NB4 (cell line): ENCODE results near the gene AK9.

Experiments
- DNase-seq: peaks from one replicate; pipeline ENCODE4 v3.0.0; 2010; ENCODE audit warnings: low read depth
- H3K4me3 ChIP-seq: one replicate; pipeline ENCODE4 v1.5.1; 2011; ENCODE audit warnings: mild to moderate bottlenecking, low read depth, low read length, moderate library complexity
- MYC ChIP-seq: IDR thresholded peaks from 2 replicates; pipeline ENCODE4 v1.6.1; 2011; ENCODE audit warnings: low read depth, low read length
- POLR2A ChIP-seq: IDR thresholded peaks from 2 replicates; pipeline ENCODE4 v1.6.1; 2011; ENCODE audit warnings: mild to moderate bottlenecking; ENCODE audit not compliant: insufficient read length; ENCODE audit errors: extremely low read depth
- TF ChIP-seq, protein P1 (sequence below): IDR thresholded peaks from 2 replicates; pipeline ENCODE4 v1.6.1; 2011; ENCODE audit warnings: low read depth, low read length
- TF ChIP-seq, protein P2 (sequence below): IDR thresholded peaks from one replicate; pipeline ENCODE4 v1.5.1; 2012; ENCODE audit warnings: low read depth, low read length

AK9 gene

DNA sequence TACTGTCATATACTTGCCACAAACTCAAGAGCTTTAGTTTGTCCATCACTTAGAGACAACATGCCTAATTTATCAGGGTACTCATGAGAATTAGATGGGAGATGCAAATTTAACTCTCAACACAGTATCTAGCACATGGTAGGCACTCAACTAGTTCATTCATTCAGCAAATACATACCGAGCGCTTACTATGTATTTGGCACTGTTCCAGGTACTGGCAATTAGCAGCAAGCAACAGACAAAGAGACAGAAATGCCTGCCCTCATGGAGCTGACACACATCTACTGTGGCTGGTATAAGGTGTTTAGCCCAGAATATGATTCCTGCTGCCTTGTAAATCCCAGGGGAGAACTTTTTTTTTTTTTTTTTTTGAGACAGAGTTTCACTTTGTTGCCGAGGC is 240.2 kb downstream of the AK9 start:
- no peak overlapping the region for H3K4me3 ChIP-seq
- TF ChIP-seq, protein P1, sequence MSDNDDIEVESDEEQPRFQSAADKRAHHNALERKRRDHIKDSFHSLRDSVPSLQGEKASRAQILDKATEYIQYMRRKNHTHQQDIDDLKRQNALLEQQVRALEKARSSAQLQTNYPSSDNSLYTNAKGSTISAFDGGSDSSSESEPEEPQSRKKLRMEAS: no peak
- TF ChIP-seq, protein P2, sequence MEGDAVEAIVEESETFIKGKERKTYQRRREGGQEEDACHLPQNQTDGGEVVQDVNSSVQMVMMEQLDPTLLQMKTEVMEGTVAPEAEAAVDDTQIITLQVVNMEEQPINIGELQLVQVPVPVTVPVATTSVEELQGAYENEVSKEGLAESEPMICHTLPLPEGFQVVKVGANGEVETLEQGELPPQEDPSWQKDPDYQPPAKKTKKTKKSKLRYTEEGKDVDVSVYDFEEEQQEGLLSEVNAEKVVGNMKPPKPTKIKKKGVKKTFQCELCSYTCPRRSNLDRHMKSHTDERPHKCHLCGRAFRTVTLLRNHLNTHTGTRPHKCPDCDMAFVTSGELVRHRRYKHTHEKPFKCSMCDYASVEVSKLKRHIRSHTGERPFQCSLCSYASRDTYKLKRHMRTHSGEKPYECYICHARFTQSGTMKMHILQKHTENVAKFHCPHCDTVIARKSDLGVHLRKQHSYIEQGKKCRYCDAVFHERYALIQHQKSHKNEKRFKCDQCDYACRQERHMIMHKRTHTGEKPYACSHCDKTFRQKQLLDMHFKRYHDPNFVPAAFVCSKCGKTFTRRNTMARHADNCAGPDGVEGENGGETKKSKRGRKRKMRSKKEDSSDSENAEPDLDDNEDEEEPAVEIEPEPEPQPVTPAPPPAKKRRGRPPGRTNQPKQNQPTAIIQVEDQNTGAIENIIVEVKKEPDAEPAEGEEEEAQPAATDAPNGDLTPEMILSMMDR: no peak
- no peak for TF ChIP-seq MYC
- DNase-seq: no peak

DNA sequence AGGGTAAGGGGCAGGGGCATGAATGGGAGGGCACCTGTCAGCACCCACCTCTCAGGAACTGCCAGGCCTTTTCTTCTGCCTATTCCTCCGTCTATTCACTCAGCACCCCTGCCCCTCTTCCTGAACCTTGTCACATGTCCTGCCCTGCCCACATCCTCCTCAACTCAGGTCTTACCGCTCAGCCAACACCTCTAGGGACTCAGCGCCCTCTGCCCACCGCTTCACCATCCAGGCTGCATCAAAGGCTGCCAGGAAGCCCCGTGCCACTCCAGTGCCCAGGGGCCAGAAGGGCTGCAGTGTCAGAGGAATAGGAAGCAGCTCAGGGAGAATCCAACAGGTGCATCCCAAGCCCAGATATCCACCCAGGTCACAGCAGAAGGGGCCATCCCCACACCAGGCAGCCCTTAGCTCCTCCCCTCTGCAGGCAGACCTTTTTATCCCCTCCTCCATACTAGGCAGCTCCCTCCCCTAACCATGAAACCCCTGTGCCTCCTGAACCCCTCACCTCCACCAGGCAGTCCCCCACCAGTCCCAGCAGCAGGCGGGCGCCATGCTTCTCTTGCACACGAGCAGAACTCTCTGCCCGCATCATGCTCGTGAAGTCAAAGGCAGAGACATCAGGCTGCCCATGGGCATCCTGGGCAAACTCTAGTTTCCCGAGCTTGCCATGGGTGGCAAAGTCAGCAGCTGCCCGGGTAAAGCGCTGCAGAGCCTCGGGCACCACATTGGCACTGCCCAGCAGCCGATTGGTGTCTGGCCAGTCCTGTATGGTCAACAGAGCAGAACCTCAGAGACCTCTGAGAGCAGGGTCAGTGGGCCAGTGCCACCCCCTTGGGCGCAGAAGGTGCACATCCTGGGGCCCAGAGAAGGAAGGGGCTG is 241.0 kb downstream of the AK9 start:
- TF ChIP-seq MYC (no peak), POLR2A (no peak)
- TF ChIP-seq, protein P1: no peak
- TF ChIP-seq, protein P2: no peak
- no peak for DNase-seq
- no peak overlapping the region for H3K4me3 ChIP-seq

DNA sequence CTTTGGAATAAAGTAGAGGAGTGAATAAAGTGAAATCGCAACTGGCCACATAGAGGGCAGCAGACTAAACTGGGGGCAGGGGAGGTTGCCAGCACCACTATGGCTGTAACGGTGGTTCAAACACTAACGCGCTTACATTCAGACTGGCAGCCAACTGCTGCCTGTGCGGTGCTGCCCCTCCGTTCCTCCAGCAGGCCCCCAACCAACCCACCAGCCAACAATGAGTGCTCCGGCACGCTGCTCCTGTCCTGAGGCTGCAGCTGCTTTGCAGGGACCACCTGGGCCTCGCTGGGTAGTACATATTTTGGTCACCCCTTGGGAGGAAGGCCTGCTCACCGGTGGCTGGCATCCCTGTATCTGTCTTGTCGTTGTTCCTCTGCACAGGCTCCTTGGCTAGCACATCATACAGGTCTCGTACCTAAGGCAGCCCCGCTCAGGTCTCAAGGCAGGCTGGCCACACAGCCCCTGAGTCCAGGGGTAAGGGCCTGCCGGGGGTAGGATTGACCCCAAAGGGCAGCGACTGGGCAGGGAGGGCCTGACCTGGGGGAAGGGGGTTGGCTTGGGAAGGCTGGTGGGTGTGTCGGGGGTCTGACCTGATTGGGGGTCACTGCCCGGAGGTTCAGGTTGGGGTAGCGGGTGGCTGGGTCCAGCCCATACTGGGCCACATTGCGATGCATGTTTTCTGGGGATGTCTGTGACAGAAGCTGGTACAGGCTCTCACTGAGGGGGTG is 241.8 kb downstream of the AK9 start:
- H3K4me3 ChIP-seq: no peak overlapping the region
- no peak for TF ChIP-seq POLR2A
- TF ChIP-seq, protein P2: no peak
- TF ChIP-seq, protein P1: no peak
- TF ChIP-seq MYC: no peak
- DNase-seq: no peak

DNA sequence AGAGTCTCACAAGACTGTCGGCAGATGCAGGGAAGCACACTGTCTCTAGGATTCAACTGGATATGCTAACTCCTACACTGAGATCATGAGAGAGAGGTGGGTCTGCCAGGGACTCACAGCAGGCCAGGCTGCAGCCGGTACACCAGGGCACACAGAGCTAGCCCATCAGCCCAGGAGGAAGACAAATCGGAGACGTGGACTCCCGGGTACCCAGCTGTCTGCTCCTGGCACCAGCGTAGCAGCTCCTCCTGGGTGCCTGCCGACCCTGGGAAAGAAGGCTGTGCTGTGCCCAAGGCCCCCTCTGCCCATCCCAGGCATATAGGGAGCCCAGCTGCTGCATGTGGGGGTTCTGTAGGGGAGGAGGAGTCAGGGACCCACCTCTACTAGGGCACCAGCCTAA is 242.4 kb downstream of the AK9 start:
- TF ChIP-seq, protein P2: no peak
- TF ChIP-seq POLR2A: no peak
- no peak for TF ChIP-seq MYC
- TF ChIP-seq, protein P1: no peak
- no peak overlapping the region for H3K4me3 ChIP-seq

DNA sequence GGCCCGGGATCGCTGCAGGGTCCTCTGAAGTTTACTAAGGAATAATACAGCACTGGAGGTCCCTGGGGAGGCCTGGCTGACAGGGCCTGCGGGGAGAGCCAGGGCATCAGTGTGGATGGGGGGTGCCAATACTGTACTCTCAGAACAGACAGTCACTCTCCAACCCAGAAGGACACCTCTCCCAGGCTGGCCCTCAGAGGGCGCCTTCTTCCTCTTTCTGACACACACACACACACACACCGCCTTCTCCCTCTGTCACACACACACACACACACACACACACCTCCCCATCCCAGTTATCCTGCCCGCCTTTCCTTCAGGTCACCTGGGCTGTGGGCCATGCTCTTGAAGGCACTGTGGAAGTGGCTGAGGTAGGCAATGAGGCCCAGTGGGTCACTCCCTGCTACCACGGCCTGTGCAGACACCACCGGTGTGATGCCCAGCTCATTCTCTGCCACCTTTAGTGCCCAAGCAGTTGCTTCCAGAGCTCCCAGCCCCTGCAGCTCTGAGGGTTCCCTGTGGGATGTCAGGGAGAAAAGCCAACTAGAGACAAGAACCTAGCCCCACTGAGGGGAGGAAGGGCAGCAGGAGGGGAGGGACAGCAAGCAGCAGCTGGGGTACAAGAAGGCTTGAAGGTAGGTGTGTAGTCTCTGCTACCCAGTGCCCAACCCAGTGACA is 243.0 kb downstream of the AK9 start:
- no peak overlapping the region for H3K4me3 ChIP-seq
- TF ChIP-seq, protein P2: no peak
- TF ChIP-seq POLR2A (peak; percentile 10), MYC (no peak)
- TF ChIP-seq, protein P1: no peak
- peak; percentile 56 for DNase-seq

More for the DNA sequence above, 242.4 kb downstream of the AK9 start:
- DNase-seq: no peak
